Measurements from ENCODE around the gene C1orf198.
A peak's percentile ranks its signal among the peaks of the same experiment; 100 is the strongest.

The C1orf198 gene

GRCh38 chr1:230867903-230868735 is at the start of gene C1orf198:
Gene C1orf198 (minus strand): TSS chr1:230868521. CDS start chr1:230868512, 9 bp downstream.
- peak; percentile 89 for DNase-seq

GRCh38 chr1:230917284-230918135 is 49.2 kb upstream of the C1orf198 start:
- peak; percentile 61 for DNase-seq

- no peak for DNase-seq
Measured at GRCh38 chr1:230916587-230917283, 48.4 kb upstream of the C1orf198 start.

GRCh38 chr1:230915078-230915477 is 46.8 kb upstream of the C1orf198 start:
- no peak for DNase-seq

GRCh38 chr1:230913496-230913895 is 45.2 kb upstream of the C1orf198 start:
- DNase-seq, result no peak

GRCh38 chr1:230910755-230911117 is 42.4 kb upstream of the C1orf198 start:
- no peak for DNase-seq

- DNase-seq, result no peak
Measured at GRCh38 chr1:230909974-230910754, 41.8 kb upstream of the C1orf198 start.

- no peak for DNase-seq
Measured at GRCh38 chr1:230907472-230908205, 39.3 kb upstream of the C1orf198 start.

GRCh38 chr1:230906226-230906625 is 37.9 kb upstream of the C1orf198 start:
- no peak for DNase-seq

- DNase-seq, result no peak
Measured at GRCh38 chr1:230905733-230906132, 37.4 kb upstream of the C1orf198 start.

GRCh38 chr1:230902349-230902923 is 34.1 kb upstream of the C1orf198 start:
- no peak for DNase-seq

GRCh38 chr1:230901671-230902070 is 33.4 kb upstream of the C1orf198 start:
- no peak for DNase-seq

- DNase-seq, result no peak
Measured at GRCh38 chr1:230900984-230901383, 32.7 kb upstream of the C1orf198 start.

- no peak for DNase-seq
Measured at GRCh38 chr1:230899841-230900251, 31.5 kb upstream of the C1orf198 start.

- DNase-seq, result no peak
Measured at GRCh38 chr1:230898748-230899147, 30.4 kb upstream of the C1orf198 start.

- DNase-seq, result no peak
Measured at GRCh38 chr1:230898144-230898543, 29.8 kb upstream of the C1orf198 start.

- DNase-seq, result no peak
Measured at GRCh38 chr1:230896779-230897178, 28.5 kb upstream of the C1orf198 start.

- DNase-seq, result no peak
Measured at GRCh38 chr1:230895452-230895851, 27.1 kb upstream of the C1orf198 start.

- DNase-seq, result no peak
Measured at GRCh38 chr1:230894664-230895063, 26.3 kb upstream of the C1orf198 start.

- DNase-seq, result no peak
Measured at GRCh38 chr1:230894032-230894431, 25.7 kb upstream of the C1orf198 start.

- no peak for DNase-seq
Measured at GRCh38 chr1:230892018-230892491, 23.7 kb upstream of the C1orf198 start.
